ENCODE results near the gene TMC3. TPM values are rescaled to one million over a fixed set of nuclear protein-coding genes. Genes with fewer than 3 reads are reported as not detected.

The TMC3 gene
- total and polyA plus RNA-seq, 10 of the 15 experiments (the other 5 are each of a cell fraction or from before 2014, with no cell fraction given) = 0.03 to 0.04 (median 0.04) TPM; not detected in 7

- peak; percentile 87 for TF ChIP-seq TCF12 (IDR thresholded peaks at IDR 0.05; ENCODE audit: low read depth, low read length)
- peak; percentile 76 for TF ChIP-seq POLR2AphosphoS5 (IDR thresholded peaks at IDR 0.05; ENCODE audit: low read length)
- peak; percentile 44 for TF ChIP-seq MTA2 (IDR thresholded peaks at IDR 0.05; ENCODE audit: low read depth)
- no peak for TF ChIP-seq BCLAF1 (IDR thresholded peaks at IDR 0.05)
- TF ChIP-seq CBFB (IDR thresholded peaks at IDR 0.05; ENCODE audit: low read depth) = peak; percentile 66
- TF ChIP-seq RFX5 (IDR thresholded peaks at IDR 0.05; ENCODE audit: low read depth, low read length) = 0 out of 2 replicates have a peak, but pooled peaks have one; percentile 29
- no peak for TF ChIP-seq EZH2 (IDR thresholded peaks at IDR 0.05; ENCODE audit: borderline replicate concordance, control insufficient read depth, low read depth, low read length)
- no peak for TF ChIP-seq NFYA (IDR thresholded peaks at IDR 0.05; ENCODE audit: borderline replicate concordance, low read depth, low read length)
- no peak for TF ChIP-seq NR2C2 (IDR thresholded peaks at IDR 0.05; ENCODE audit: borderline replicate concordance, control insufficient read depth, insufficient read length, low read depth)
- TF ChIP-seq YY1 (IDR thresholded peaks at IDR 0.05; ENCODE audit: low read depth, low read length) = no peak; the same call in 1 of the 2 replicates
- no peak for TF ChIP-seq FOXK2 (IDR thresholded peaks at IDR 0.05)
- TF ChIP-seq RAD51 (IDR thresholded peaks at IDR 0.05) = no peak
- TF ChIP-seq ZNF384 (IDR thresholded peaks at IDR 0.05; ENCODE audit: borderline replicate concordance, low read depth, low read length) = no peak
- peak; percentile 83 for TF ChIP-seq GATAD2B (conservative IDR thresholded peaks at IDR 0.05; ENCODE audit: low read depth)
- peak; percentile 93 for TF ChIP-seq IKZF1 (conservative IDR thresholded peaks at IDR 0.05)
- TF ChIP-seq POLR2A (IDR thresholded peaks at IDR 0.05; ENCODE audit: low read depth, low read length) = peak; percentile 80
- peak; percentile 52; the same call in 1 of the 2 replicates for TF ChIP-seq MXI1 (IDR thresholded peaks at IDR 0.05; ENCODE audit: low read depth, low read length)
- TF ChIP-seq KDM1A (IDR thresholded peaks at IDR 0.05; ENCODE audit: borderline replicate concordance) = no peak
- 0 out of 2 replicates have a peak, but pooled peaks have one; percentile 34 for TF ChIP-seq HDGF (IDR thresholded peaks at IDR 0.05)
- TF ChIP-seq ZBTB40 (IDR thresholded peaks at IDR 0.05; ENCODE audit: borderline replicate concordance) = no peak
- TF ChIP-seq TCF3 (IDR thresholded peaks at IDR 0.05; ENCODE audit: borderline replicate concordance, insufficient read depth, low read depth, low read length) = peak; percentile 69; the same call in 1 of the 2 replicates
- TF ChIP-seq ZSCAN29 (IDR thresholded peaks at IDR 0.05) = no peak
- no peak for TF ChIP-seq PML (IDR thresholded peaks at IDR 0.05; ENCODE audit: low read length)
Observed at GRCh38 chr15:81292523-81293001, 81.5 kb downstream of the TMC3 start (continued).
